ENCODE results near the gene ADM5.

The ADM5 gene, protein sequence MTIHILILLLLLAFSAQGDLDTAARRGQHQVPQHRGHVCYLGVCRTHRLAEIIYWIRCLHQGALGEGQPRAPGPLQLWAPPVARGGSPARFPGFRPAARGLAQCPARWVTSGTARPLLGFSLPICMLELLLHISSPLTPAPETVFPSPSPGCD

DNA sequence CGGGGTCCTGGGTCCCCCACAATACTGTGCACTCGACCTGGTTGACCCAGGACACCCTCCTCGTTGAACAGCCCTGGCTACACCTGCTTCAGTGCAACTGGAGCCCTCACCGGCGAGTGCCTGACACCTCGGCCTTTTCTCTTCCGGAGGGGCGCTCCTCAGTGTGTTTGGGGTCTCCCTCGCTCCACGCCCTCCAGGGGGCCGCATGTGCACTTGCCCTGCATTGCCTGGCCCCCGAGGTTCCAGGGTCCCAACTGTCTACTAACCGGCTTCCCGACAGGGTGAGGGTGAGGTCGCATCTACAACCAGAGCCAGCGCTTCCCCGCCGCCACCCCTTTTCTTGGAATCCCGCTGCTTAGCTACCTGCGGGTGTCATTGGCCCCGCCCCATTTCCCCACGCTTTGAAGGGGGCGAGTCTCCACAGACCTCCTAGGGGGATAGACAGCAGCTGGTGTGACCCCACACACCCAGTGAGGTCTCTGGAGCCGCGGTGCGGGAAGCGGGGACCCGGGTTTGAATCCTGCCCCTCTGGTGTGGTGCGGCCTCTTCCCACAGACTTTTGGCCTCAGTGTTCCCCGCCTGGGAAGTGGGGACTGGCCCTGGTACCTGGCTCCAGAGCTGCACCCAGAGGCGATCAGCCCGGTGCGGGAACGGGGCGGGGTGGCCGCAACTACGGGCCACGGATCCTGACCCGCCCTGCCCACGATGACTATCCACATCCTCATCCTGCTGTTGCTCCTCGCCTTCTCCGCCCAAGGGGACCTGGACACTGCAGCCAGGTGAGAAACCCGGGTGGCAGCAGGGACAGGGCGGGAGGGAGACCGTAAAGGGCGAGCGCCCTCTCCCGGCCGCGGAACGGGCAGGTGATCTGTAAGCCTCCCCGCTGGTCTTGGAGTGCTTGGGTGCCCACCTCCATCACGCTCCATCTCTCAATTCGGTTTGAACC lies at the start of gene ADM5:
ADM5 (plus strand) TSS at position 462 of the 946 bp plus-strand sequence; CDS start at position 706, 244 bp downstream.
- H3K4me3 ChIP-seq (replicated peaks; ENCODE audit: low read depth, low read length) = peak within 1 kb of the TSS; percentile 55
- TF ChIP-seq, protein P1, sequence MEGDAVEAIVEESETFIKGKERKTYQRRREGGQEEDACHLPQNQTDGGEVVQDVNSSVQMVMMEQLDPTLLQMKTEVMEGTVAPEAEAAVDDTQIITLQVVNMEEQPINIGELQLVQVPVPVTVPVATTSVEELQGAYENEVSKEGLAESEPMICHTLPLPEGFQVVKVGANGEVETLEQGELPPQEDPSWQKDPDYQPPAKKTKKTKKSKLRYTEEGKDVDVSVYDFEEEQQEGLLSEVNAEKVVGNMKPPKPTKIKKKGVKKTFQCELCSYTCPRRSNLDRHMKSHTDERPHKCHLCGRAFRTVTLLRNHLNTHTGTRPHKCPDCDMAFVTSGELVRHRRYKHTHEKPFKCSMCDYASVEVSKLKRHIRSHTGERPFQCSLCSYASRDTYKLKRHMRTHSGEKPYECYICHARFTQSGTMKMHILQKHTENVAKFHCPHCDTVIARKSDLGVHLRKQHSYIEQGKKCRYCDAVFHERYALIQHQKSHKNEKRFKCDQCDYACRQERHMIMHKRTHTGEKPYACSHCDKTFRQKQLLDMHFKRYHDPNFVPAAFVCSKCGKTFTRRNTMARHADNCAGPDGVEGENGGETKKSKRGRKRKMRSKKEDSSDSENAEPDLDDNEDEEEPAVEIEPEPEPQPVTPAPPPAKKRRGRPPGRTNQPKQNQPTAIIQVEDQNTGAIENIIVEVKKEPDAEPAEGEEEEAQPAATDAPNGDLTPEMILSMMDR (IDR thresholded peaks at IDR 0.05; ENCODE audit: low read length, missing control alignments) = peak; percentile 41
- no peak for DNase-seq (ENCODE audit: low read depth)

DNA sequence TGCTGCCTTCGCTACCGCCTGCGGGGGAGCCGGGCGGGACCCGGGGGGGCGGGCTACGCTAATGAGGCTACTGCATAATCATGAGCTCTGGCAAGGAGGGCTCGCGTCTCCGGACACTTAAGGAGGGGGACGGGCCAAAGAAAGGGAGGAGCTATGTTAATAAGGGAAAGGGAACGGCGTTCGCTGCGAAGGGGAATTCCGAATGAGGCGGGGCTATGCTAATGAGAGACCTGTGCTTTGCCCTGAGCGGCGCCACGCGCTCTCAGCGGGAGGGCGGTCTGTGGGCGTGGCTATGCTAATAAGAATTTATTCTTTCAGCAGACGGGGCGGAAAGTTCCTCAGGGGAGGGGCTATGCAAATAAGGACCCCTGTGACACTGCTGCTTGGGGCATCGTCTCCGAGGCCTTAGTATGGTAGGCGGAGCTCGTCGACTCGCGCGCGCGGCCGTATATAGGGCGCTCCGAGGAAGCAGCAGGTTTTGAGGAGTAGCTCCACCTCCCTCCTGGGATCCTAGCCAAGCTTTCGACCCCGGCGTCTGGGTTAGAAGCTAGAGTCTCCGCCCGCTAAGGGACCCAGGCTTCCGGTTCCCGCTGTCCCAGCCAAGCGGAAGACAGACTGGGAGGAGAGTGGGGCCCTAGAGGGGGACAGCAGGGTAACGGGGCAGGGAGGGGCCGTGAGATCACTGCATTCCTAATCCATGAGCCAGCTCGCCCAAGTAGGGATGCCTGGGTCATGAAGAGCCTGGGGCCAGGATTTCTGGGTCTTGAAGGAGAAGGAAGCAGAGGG lies 49.1 kb upstream of the ADM5 start, which contains the start of gene RRAS:
RRAS (minus strand) TSS at position 31 of the 786 bp plus-strand sequence. CDS start 45 bp downstream, outside the sequence.
- peak within 1 kb of the TSS; percentile 87 for H3K4me3 ChIP-seq (replicated peaks; ENCODE audit: low read depth, low read length)
- TF ChIP-seq, protein P1 (IDR thresholded peaks at IDR 0.05; ENCODE audit: low read length, missing control alignments) = no peak
- peak; percentile 100 for DNase-seq (ENCODE audit: low read depth)

DNA sequence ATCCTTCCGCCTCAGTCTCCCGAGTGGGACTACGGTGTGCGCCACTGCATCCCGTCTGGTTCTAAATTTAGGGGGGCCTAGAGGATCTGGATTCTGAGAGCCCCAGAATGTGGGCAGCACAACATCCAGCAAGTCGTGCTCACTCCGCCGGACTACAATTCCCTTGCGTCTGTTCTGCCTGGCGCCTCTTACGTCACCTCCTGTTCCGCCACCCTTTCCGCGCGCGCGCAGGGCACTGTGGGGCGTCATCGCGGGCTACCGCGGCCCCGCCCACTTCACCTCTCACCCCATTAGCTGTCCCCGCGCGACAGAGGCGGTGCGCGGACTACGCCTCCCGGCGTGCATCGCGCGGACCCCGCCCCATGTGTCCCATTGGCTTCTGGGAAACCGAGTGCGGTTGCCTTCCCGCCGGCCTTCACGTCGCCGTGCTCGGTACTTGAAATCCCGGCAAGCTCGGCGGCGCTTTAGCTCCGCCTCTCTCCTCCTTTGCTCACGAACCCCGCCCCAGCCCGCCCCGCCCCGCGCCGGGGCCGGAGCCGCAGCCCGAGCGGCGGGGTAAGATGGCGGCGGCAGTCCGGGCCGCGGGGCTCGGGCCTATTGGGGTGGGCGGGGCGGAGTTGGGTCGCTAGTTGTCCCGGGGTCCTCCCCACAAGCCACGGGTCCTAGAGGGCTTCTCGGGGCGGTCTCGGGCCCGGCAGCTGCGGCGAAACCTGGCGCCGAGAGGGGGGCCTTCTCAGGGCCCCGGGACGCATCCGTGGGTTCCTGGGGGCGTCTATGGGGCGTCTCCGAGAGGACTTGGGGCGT lies 47.5 kb upstream of the ADM5 start, which contains the start of gene SCAF1:
SCAF1 (plus strand) TSS at position 522 of the 804 bp plus-strand sequence. CDS start 2,818 bp downstream, outside the sequence.
- peak; percentile 100 for DNase-seq (ENCODE audit: low read depth)
- peak within 1 kb of the TSS; percentile 85 for H3K4me3 ChIP-seq (replicated peaks; ENCODE audit: low read depth, low read length)
- TF ChIP-seq, protein P1 (IDR thresholded peaks at IDR 0.05; ENCODE audit: low read length, missing control alignments) = no peak

DNA sequence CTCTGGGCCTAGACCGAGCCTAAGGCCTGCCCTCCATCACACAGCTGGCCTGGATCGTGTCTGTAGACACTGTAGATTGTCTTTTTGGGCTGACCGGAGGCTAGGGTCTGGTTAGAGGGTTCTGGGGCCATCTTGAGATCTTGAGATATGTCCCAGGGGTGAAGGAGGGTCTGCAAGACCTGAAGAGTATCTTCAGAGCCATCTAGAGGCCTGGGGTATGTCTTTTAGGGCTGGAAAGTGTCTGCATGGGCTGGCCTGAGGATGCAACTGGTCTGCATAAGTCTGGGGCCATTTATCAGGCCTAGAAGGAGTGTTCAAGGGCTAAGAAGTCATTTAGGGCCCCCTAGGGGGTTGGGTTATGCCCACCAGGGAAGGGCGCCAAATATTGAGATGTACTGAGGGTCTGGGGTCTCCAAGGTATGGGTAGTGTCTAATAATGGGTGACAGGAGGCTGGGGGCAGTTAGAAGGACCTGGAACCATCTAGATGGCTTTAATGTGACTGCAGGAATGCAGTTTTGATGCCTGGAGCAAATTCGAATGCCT lies 46.8 kb upstream of the ADM5 start:
- peak overlapping the region; percentile 85 for H3K4me3 ChIP-seq (replicated peaks; ENCODE audit: low read depth, low read length)
- TF ChIP-seq, protein P1 (IDR thresholded peaks at IDR 0.05; ENCODE audit: low read length, missing control alignments) = no peak
- no peak for DNase-seq (ENCODE audit: low read depth)

DNA sequence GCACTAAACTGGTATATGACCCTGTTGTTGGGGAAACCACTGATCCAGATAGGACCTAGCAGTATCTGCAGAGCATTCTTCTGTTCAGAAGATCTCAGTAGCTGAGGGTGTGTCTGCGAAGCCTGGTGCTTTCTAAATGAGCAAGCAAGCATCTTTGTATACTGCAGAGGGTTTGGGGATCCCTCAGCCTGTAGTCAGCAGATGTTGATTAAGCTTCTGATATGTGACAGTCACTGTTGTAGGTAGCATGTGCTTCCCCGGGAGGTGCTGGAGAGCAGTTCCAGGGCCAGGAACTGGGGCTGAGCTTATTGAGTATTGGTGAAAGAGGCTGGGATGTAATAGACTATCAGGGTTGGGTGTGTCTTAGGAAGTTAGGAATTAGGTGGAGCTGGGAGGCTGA lies 45.9 kb upstream of the ADM5 start:
- DNase-seq (ENCODE audit: low read depth) = no peak
- TF ChIP-seq, protein P1 (IDR thresholded peaks at IDR 0.05; ENCODE audit: low read length, missing control alignments) = no peak
- peak overlapping the region; percentile 20 for H3K4me3 ChIP-seq (replicated peaks; ENCODE audit: low read depth, low read length)
